Psoas muscle (tissue), 8 donors: ENCODE results near the gene PDK3. TPM values are rescaled to one million over a fixed set of nuclear protein-coding genes. Genes with fewer than 3 reads are reported as not detected.
A peak's percentile ranks its signal among the peaks of the same experiment; 100 is the strongest.

ENCODE experiments used
- ATAC-seq, 4 donors: fragments of 200-7000 bp; cut with Tn5 transposase; one replicate each; pipeline ENCODE4 v1.9.1; 2020; ENCODE audit warnings: moderate library complexity in 3 of 4, mild to moderate bottlenecking in 2 of 4
- DNase-seq, 2 donors: peaks; one replicate each; pipeline ENCODE4 v3.0.0-alpha.2; 2020
- H3K27ac ChIP-seq: fragments of 200-600 bp; one replicate; pipeline ENCODE4 v1.8.0; 2022
- H3K27me3 ChIP-seq, 3 donors: fragments of 200-600 bp in 1 of 3; one replicate each; pipeline versions ENCODE4 v1.6.1 to v1.8.0; 2013 to 2022; ENCODE audit warnings: low read length in 2 of 3, mild to moderate bottlenecking in 2 of 3, moderate library complexity in 1 of 3; ENCODE audit not compliant: insufficient read depth in 3 of 3
- H3K36me3 ChIP-seq, 2 donors: fragments of 200-600 bp in 1 of 2; one replicate each; pipeline versions ENCODE4 v1.6.1 to v1.8.0; 2013 to 2022; ENCODE audit warnings: low read depth in 1 of 2, mild to moderate bottlenecking in 1 of 2, moderate library complexity in 1 of 2; ENCODE audit not compliant: insufficient read depth in 1 of 2
- H3K4me1 ChIP-seq: fragments of 200-600 bp; one replicate; pipeline ENCODE4 v1.8.0; 2022
- H3K4me3 ChIP-seq: fragments of 200-600 bp; one replicate; pipeline ENCODE4 v1.8.0; 2022; ENCODE audit warnings: mild to moderate bottlenecking
- H3K9me3 ChIP-seq: fragments of 200-600 bp; one replicate; pipeline ENCODE4 v1.8.0; 2022
- WGBS, 3 donors: extraction: QIAGEN DNeasy Blood & Tissue Kit; methylation state at CpG; one replicate each; pipeline versions ENCODE4 v1.1.6 to v1.1.7; 2013; 5-methylcytosine and 5-hydroxymethylcytosine counted together
- intact Hi-C, 2 donors: fragments of 100-400 bp; cut with DNase I; formaldehyde crosslinking; loops; one replicate each; pipeline versions ENCODE4 v1.11.0 to v1.14.2; 2022
- polyA plus RNA-seq, 3 donors: library from polyadenylated mRNA; stranded (reverse); fragments of 200-250 nt; gene quantifications; one replicate each; pipeline ENCODE4 v1.2.3, GENCODE V29; 2013
- total RNA-seq, 4 donors: library from RNA; stranded (reverse); fragmentation: NEBNext Ultra II Directional in 2 of 4; extraction: Animal tissue kit (Norgen Biotek cat#: 25700) in 2 of 4; gene quantifications; one replicate each; pipeline versions ENCODE4 v1.2.1 to v1.2.4, GENCODE V29; 2021 to 2023
- TF ChIP-seq, protein P1 (sequence below): fragments of 200-600 bp; IDR thresholded peaks from one replicate; pipeline ENCODE4 v1.8.0; 2022; ENCODE audit warnings: antibody characterized with exemption
- donor health status: healthy with polysubstance abuse.
- donor health status: DM: no; HTN: no; CAD: no; lungs with moderate emphysema.
- donor health status: Bipolar disorder and iron deficiency.
- donor health status: healthy.
- donor health status: DM: yes; HTN: yes; CAD: no.
- donor health status: DM: no; HTN: no; CAD: no.
- donor health status: DM: no; HTN: no; CAD: no.
- donor health status: DM: yes; HTN: yes; CAD: no.

PDK3 gene
- total and polyA plus RNA-seq, 7 donors = 0.45 to 3.2 (median 1.7) TPM

DNA sequence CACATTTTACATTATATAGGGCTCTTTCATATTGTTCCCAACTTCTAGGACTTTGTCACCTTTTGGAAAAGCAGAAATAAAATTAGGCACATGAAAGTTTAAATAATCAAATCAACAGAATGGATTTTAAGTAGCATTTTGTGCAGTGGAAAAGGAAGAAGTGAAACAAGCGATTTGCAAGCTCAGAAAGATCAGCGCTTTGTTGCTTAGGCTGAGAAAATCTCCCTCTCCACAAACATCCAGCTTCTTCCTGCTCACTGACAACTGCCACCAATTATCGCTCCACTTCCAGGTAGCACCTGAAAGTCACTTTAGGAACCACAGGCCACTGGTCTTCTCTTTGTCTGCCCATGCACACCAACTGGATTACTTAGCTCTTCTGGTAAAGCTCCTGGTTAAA is 2.0 kb upstream of the PDK3 start:
- intact Hi-C loops = no loop called here
- Histone ChIP-seq H3K36me3 (no peaks in the 10 kb centered on the region), H3K4me3 (no peak overlapping the region), H3K4me1 (no peaks in the 10 kb centered on the region), H3K27ac (no peak overlapping the region), H3K27me3 (no peaks in the 10 kb centered on the region), H3K9me3 (no peaks in the 10 kb centered on the region)
- TF ChIP-seq, protein P1, sequence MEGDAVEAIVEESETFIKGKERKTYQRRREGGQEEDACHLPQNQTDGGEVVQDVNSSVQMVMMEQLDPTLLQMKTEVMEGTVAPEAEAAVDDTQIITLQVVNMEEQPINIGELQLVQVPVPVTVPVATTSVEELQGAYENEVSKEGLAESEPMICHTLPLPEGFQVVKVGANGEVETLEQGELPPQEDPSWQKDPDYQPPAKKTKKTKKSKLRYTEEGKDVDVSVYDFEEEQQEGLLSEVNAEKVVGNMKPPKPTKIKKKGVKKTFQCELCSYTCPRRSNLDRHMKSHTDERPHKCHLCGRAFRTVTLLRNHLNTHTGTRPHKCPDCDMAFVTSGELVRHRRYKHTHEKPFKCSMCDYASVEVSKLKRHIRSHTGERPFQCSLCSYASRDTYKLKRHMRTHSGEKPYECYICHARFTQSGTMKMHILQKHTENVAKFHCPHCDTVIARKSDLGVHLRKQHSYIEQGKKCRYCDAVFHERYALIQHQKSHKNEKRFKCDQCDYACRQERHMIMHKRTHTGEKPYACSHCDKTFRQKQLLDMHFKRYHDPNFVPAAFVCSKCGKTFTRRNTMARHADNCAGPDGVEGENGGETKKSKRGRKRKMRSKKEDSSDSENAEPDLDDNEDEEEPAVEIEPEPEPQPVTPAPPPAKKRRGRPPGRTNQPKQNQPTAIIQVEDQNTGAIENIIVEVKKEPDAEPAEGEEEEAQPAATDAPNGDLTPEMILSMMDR = no peak
- DNase-seq (no peak), ATAC-seq (no peak)
- 89 to 96% (median 90%) methylated on average over 3 of the region's 3 CpGs for WGBS, 3 donors

DNA sequence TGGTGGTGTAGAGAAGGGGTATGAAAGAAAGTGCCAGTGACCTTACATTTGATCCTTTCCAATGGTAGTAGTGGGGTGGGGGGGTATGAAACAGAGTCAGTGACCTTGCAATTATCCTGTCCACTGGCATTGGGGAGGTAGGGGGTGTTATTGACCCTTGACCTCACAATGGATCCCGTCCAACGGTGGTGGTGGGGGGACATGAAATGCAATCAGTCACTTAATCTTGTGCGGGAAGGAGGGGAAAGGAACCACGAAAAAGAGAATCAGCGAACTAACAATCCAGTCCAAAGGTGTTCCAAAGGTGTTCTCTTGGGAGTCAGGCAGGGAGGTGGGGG is 619 bp upstream of the PDK3 start:
- ATAC-seq = no peak

DNA sequence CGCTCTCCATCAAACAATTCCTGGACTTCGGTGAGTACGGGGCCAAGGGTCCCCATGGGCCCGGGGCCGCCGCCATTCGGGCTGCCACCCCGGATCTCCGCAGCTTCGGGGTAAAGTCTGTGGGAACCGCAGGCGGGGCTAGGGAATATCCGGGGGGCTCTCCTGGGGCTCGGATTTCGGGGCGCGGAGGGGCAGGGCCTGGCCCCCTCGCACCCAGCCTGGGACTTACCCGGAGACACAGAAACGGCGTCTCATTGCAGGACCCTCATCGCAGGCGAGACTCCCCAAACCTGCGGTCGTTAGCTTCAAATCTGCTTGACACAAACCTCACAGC is 413 bp downstream of the PDK3 start:
- peak in 1 of 2 donors; percentile 25 for DNase-seq
- H3K4me3 ChIP-seq = peak overlapping the region; percentile 76
- TF ChIP-seq, protein P1 = no peak
- 1 to 32% (median 5%) methylated on average over 13 to 25 of the region's 25 CpGs for WGBS, 3 donors
- peak in 1 of 4 donors; percentile 21 for ATAC-seq
- H3K27ac ChIP-seq = peak overlapping the region; percentile 68
- no peaks in the 10 kb centered on the region for H3K4me1 ChIP-seq
- intact Hi-C loops = no loop called here
- no peaks in the 10 kb centered on the region for H3K27me3 ChIP-seq
- no peaks in the 10 kb centered on the region for H3K9me3 ChIP-seq
- H3K36me3 ChIP-seq = no peaks in the 10 kb centered on the region

More for the DNA sequence above, 619 bp upstream of the PDK3 start:
- WGBS, 3 donors = 6 to 28% (median 6%) methylated on average over 5 of the region's 5 CpGs
- intact Hi-C loops = no loop called here
- Histone ChIP-seq H3K4me3 (peak overlapping the region; percentile 76), H3K36me3 (no peaks in the 10 kb centered on the region), H3K27me3 (no peaks in the 10 kb centered on the region), H3K27ac (peak overlapping the region; percentile 68), H3K4me1 (no peaks in the 10 kb centered on the region), H3K9me3 (no peaks in the 10 kb centered on the region)
- TF ChIP-seq, protein P1 = no peak
- DNase-seq = no peak

DNA sequence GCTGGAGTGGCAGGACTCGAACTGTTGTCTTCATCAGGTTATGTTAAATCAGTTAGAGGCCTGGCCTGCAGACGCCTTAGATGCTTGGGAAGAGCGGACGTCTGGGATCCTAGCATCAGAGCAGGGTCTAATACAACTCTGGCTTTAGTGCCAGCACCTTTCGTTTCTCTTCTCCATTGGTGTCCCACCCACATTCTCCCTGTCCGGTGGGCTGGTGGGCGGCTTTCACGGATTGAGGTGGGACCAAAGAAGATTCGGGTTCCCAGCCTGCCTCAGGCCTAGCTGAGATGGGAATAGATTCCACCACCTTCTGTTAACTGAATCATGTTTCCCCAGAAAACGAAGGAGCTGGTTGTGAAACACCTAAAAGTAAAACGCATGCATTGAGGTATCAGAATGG is 939 bp downstream of the PDK3 start:
- Histone ChIP-seq H3K36me3 (no peaks in the 10 kb centered on the region), H3K27ac (no peak overlapping the region), H3K4me1 (no peaks in the 10 kb centered on the region), H3K4me3 (peak overlapping the region; percentile 76), H3K27me3 (no peaks in the 10 kb centered on the region), H3K9me3 (no peaks in the 10 kb centered on the region)
- no peak for DNase-seq
- TF ChIP-seq, protein P1 = no peak
- ATAC-seq = no peak
- WGBS, 3 donors = 38 to 63% (median 47%) methylated on average over 11 of the region's 11 CpGs
- intact Hi-C loops = no loop called here

DNA sequence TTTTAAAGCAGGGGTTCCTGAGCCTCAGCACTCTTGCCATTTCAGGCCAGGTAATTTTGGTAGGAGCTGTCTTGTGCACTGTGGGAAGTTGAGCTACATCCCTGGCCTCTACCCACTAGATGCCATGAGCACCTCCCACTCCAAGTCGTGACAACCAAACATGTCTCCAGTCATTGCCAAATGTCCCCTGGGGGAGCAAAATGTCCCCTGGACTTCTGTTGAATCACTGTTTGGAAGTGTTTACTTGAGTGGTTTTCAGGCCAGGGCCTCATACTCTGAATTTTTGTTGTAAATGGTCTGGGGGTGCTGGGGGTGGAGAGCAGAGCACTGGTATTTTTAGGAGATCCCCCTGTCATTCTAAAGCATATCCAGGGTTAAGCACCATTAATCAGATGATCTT is 3.2 kb downstream of the PDK3 start:
- Histone ChIP-seq H3K27me3 (no peaks in the 10 kb centered on the region), H3K27ac (no peak overlapping the region), H3K9me3 (no peaks in the 10 kb centered on the region), H3K4me1 (no peaks in the 10 kb centered on the region), H3K4me3 (no peak overlapping the region), H3K36me3 (no peaks in the 10 kb centered on the region)
- DNase-seq = no peak
- TF ChIP-seq, protein P1 = no peak
- no peak for ATAC-seq
- WGBS, 3 donors = 17 to 53% (median 28%) methylated on average over 1 of the region's 1 CpG
- intact Hi-C loops = no loop called here
